Esophagus muscularis mucosa (tissue), 4 donors: ENCODE measurements around the gene SRPK3.

Experiments
- CTCF ChIP-seq, 3 experiments: fragments of 200-600 bp in 2 of 3; fragments of 450-650 bp in 1 of 3; sonication (generic) in 2 of 3; IDR thresholded peaks; one replicate each; pipeline ENCODE4 v1.5.1; 2017 to 2019; ENCODE audit warnings: antibody characterized with exemption in 3 of 3, mild to moderate bottlenecking in 2 of 3, moderate library complexity in 1 of 3
- EP300 ChIP-seq: sonication (generic); formaldehyde crosslinking; IDR thresholded peaks from one replicate; pipeline ENCODE4 v1.6.1; 2017; ENCODE audit warnings: antibody characterized with exemption
- POLR2AphosphoS5 ChIP-seq, 2 donors: sonication (generic); formaldehyde crosslinking; IDR thresholded peaks; one replicate each; pipeline ENCODE4 v1.6.1; 2017; ENCODE audit warnings: antibody characterized with exemption in 2 of 2

- no peak for TF ChIP-seq CTCF (IDR thresholded peaks at IDR 0.05)
- no peak for TF ChIP-seq EP300
- TF ChIP-seq POLR2AphosphoS5 (IDR thresholded peaks at IDR 0.05): no peak
Observed at GRCh38 chrX:153769158-153769864, 11.5 kb upstream of the SRPK3 start.
